HG03039 (cell line): ENCODE data around the gene SYNDIG1.

Experiments used
- ATAC-seq: cut with Tn5 transposase; IDR thresholded peaks from one replicate; pipeline ENCODE4 v1.9.1; 2021; ENCODE audit warnings: mild to moderate bottlenecking, moderate library complexity; ENCODE audit not compliant: unreplicated experiment

The SYNDIG1 gene

GRCh38 chr20:24628985-24629384 lies 159.6 kb downstream of the SYNDIG1 start:
- ATAC-seq = no peak

- ATAC-seq = no peak
Observed at GRCh38 chr20:24629668-24630067, 160.2 kb downstream of the SYNDIG1 start.

GRCh38 chr20:24630486-24631172 lies 161.2 kb downstream of the SYNDIG1 start:
- no peak for ATAC-seq

DNA sequence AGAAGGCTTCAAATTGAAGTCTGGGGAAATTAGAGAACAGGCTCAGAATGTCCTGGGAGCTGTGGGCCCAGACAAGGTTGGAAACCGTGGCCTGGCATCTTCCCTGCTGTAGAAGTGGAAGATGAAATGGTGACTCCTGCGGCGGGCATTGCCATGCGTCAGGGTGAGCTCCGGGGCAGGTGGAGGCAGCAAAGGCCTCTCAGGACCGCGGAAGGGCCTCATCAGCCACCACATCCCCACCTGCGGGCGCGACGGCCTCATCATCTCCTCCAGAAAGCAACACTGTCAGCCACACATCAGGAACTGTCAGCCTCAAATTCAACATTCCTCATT lies 161.7 kb downstream of the SYNDIG1 start:
- no peak for ATAC-seq

GRCh38 chr20:24632581-24632980 lies 163.2 kb downstream of the SYNDIG1 start:
- no peak for ATAC-seq

DNA sequence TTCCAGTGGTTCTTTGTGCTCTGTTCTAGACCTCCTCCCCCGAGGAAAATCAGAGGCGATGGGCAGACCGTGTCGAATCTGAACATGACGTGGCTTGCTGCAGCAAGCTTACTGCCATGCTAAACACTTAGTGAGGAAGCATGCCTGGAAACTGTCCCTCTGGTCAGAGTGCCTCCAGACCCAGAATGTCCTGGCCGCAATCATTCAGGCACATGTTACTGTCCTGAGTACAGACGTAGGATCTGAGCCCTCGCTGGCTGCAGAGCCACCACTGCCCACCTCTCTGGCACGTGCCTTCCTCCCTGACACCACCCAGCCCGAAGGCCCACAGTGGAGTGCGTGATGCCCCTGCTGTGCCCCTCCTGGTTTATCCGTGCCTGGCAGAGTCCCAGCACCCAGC lies 163.6 kb downstream of the SYNDIG1 start:
- ATAC-seq = no peak

GRCh38 chr20:24633521-24633920 lies 164.1 kb downstream of the SYNDIG1 start:
- ATAC-seq = no peak

DNA sequence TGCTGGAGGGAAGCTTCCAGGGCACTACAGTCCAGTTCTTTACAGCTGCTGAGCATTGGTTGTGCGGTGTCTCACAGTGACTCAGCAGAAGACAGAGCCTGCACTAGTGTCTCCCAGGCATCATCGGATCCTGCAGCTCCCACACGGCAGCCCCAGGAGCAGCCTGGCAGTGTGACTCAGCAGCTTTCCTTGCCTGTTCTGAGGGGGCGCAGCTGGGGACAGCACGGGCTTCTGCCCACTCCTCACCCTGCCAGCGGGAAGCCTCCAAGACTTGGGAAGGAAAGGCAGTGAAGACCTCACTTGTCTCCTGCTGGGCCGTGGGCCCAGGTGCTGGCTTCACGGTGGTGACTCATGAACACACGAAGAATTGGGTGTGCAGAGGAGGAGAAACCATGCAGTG lies 165.4 kb downstream of the SYNDIG1 start:
- no peak for ATAC-seq

- ATAC-seq = no peak
Observed at GRCh38 chr20:24636626-24637025, 167.2 kb downstream of the SYNDIG1 start.

DNA sequence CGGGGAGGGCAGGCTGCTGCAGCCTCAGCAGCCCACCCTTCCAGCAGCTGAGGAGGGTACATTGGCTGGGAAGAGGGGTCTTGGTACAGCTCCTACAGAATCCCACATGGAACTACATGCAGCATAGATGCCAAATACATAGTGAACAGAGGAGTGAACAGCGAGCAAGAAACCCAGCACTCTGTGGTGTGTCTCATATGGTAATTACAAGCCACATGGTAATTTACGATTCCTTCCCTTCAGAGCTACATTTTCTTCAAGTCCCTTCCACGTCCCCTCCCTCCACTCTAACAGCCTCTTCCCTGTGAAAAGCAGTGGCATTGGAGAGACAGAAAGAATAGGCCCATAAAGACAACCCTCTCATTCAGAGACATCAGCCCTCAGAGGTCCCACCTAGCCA lies 167.7 kb downstream of the SYNDIG1 start:
- no peak for ATAC-seq

DNA sequence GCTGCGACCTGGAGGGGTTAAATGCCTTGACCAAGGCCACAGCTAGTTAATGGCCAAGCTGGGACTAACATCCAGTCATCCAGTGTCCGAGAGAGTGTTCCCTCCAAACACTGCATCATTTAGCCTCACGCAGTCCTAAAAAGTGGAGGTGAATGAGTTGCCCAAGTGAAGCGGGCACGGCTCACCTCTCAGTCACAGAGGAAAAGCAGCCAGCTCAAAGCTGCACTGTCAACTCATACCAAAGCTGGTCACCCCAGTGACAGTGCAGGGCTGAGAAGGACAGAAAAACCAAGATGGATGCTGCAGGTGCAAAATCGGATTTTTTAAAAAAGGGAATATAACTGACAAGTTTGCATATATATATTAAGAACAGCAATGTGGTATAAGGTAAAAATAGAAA lies 168.5 kb downstream of the SYNDIG1 start:
- ATAC-seq = no peak

GRCh38 chr20:24638591-24639548 lies 169.4 kb downstream of the SYNDIG1 start:
- ATAC-seq = no peak

- no peak for ATAC-seq
Observed at GRCh38 chr20:24640276-24640675, 170.8 kb downstream of the SYNDIG1 start.

DNA sequence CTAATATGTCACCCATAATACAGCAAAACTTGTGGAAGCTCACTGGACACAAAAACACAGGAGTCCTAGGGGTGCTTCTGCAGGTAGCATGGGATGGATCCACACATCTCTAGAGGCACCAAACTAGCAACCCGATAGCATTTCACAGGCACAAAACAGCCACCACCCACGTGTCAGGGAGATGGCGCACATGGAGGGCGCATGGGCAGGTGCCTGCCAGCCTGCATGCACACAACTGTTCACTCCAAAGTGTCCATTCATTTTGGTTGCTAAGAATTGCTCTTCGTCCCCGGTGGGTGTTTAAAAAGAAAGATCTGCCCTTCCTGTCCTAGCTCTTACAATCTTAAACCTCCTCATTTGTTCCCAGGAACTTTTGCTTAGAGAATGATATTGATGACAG lies 171.3 kb downstream of the SYNDIG1 start:
- ATAC-seq = no peak

DNA sequence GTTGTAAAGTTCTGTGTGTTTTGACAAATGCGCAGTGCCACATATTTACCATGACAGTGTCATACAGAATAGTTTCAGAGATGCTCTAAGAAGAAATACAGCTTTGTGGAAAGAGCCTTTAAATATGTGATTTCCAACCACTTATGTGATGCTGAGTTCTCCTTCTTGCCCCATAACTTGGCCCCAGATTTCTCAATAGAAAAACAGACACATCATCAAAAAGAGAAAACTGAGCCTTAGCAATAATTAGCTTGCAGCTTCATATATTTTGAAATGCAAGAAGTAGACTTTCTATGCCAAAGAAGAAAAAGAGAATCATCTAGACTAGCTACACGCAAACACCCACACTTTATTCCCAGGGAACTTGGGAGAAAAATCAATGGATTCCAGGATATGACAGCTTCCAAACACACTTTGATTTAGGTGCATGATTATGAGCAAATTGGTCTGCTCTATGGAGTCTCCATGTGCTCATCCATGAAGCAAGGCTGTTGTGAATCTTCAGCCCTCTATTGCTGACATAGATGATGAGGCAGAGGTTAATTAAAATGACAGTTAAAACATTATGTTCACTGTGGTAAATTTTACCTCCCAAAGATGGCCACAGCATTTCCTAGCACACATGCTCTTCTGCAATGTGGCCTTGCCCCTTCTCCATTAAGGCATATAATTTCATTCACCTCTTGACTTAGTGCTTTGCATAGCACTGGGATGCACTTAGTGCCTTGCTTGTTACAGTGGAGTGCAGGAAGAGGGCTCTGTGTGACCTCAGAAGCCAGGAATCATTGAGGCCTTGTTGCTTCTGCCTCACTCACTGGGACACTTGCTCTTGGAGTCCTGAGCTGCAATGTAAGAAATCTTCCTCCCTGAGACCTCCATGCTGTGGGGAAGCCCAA lies 174.6 kb downstream of the SYNDIG1 start:
- no peak for ATAC-seq

DNA sequence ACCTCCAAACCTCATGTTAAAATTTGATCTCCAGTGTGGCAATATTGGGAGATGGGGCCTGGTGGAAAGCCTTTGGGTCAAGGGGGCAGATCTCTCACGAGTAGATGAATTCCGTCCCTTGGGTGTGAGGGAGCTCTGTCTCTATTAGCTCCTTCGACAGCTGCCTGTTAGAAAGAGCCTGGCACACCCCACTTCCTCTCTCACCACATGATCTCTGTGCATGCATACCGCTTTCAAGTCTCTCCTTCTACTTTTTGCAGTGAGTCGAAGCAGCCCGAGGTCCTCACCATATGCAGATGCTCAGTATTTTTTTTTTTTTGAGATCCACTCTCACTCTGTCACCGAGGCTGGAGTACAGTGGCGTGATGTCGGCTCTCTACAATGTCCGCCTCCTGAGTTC lies 176.9 kb downstream of the SYNDIG1 start:
- no peak for ATAC-seq

- no peak for ATAC-seq
Observed at GRCh38 chr20:24647713-24648112, 178.3 kb downstream of the SYNDIG1 start.

DNA sequence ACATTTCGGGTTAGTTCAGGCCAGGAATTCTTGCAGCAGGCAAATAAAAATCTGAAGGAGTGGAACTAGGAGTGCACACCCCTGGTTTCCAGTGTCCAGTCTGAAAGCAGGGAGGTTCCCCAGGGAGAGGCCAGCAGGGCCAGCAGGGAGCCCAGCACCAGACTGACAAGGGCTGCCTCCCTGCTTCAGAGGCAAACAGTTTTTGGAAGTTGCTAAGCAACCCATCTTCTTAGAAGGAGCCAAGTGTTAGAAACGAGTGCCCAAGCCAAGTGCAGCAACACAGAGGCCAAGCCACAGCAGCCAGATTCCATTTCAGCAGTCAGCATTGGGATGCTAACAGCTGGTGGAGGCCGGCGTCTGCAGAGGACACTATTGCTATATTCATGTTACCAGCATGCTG lies 179.1 kb downstream of the SYNDIG1 start:
- ATAC-seq = no peak

DNA sequence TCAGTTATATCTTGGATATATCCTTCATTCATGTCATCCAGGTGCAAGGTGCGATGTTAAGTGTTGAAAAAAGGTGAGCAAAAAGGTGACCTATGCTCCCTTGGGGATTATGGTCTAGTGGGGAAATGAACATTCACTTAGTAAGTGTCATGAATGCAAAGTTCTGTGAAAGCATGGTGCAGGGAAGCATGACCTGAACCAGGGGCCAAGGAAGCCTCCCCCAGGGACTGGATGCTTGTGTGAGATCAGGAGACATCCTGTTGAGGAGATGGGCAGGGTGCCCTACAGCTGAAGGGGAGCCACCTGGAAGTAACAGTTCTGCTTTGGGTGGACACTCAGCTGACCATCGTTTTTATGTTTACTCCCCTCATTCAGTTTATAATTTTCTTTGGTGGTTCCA lies 179.5 kb downstream of the SYNDIG1 start:
- no peak for ATAC-seq

GRCh38 chr20:24649787-24650490 lies 180.5 kb downstream of the SYNDIG1 start:
- ATAC-seq = no peak
